HG02981 (cell line): ENCODE results near the gene YIF1B.
"Not testable (repeated sequence)": the region's sequence is repeated elsewhere in the genome, so short reads cannot be mapped to it uniquely, and the experiment has no call there.

Source experiments
- ATAC-seq: cut with Tn5 transposase; IDR thresholded peaks from one replicate; pipeline ENCODE4 v1.9.1; 2021; ENCODE audit warnings: mild to moderate bottlenecking, moderate library complexity; ENCODE audit not compliant: unreplicated experiment

Gene YIF1B

GRCh38 chr19:38315657-38316476 is at the start of gene YIF1B:
YIF1B (minus strand) TSS chr19:38315947; CDS start chr19:38315917, 30 bp downstream.
- peak; percentile 86 for ATAC-seq

GRCh38 chr19:38362946-38363688 is 47.4 kb upstream of the YIF1B start:
- not testable (repeated sequence) for ATAC-seq

GRCh38 chr19:38362076-38362945 is 46.6 kb upstream of the YIF1B start:
- peak; percentile 38 for ATAC-seq

- peak; percentile 66 for ATAC-seq
These were observed 45.9 kb upstream of the YIF1B start for GRCh38 chr19:38361633-38362075.

- ATAC-seq = no peak
These were observed 45.3 kb upstream of the YIF1B start for GRCh38 chr19:38360839-38361631.

- no peak for ATAC-seq
These were observed 44.6 kb upstream of the YIF1B start for GRCh38 chr19:38360351-38360750.

GRCh38 chr19:38359242-38360021 is 43.7 kb upstream of the YIF1B start:
- ATAC-seq = no peak

GRCh38 chr19:38358071-38358470 is 42.3 kb upstream of the YIF1B start:
- ATAC-seq = no peak

GRCh38 chr19:38355728-38356725 is 40.3 kb upstream of the YIF1B start:
- ATAC-seq = no peak

- ATAC-seq = no peak
These were observed 36.9 kb upstream of the YIF1B start for GRCh38 chr19:38352611-38353010.

GRCh38 chr19:38351865-38352395 is 36.2 kb upstream of the YIF1B start:
- ATAC-seq = no peak

- no peak for ATAC-seq
These were observed 35.1 kb upstream of the YIF1B start for GRCh38 chr19:38350883-38351282.

GRCh38 chr19:38346837-38347236 is 31.1 kb upstream of the YIF1B start:
- ATAC-seq = no peak

GRCh38 chr19:38340927-38341326 is 25.2 kb upstream of the YIF1B start:
- no peak for ATAC-seq

GRCh38 chr19:38339011-38339410 is 23.3 kb upstream of the YIF1B start:
- not testable (repeated sequence) for ATAC-seq

- ATAC-seq = no peak
These were observed 21.6 kb upstream of the YIF1B start for GRCh38 chr19:38337360-38337653.

- ATAC-seq = peak; percentile 46
These were observed 21.1 kb upstream of the YIF1B start for GRCh38 chr19:38336638-38337359.
